Measurements from ENCODE around the gene TMEM247. TPM values are rescaled to one million over a fixed set of nuclear protein-coding genes. Genes with fewer than 3 reads are reported as not detected.
A peak's percentile ranks its signal among the peaks of the same experiment; 100 is the strongest.

The TMEM247 gene
- total and polyA plus RNA-seq, 2 of the 8 experiments (the other 6 are each of a cell fraction or from before 2014, with no cell fraction given), result not detected

DNA sequence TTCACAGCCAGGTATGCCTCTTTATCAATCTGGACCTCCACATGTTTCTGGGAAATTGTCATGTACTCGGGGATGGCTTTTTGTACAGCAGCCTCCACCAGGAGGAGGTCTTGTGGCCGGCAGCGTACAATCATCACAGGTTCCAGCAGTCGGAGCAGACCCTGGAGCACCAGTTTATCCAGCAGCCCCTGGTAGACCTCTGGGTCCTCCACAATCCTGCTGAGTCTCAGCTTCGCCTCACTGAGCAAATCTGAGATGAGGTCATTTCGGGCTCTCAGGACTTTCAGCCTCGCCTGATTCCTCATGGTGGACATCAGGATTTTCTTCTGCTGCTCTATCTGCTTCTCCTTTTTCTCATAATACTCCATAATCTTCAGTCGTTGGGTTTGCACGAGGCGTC lies 32.8 kb downstream of the TMEM247 start:
- no peak overlapping the region for H2BK120ac ChIP-seq (replicated peaks; ENCODE audit: low read depth, low read length)
- no peak overlapping the region for H3K14ac ChIP-seq (ENCODE audit: insufficient read length)
- H4K5ac ChIP-seq (ENCODE audit: insufficient read length, low read depth, low read length), result no peak overlapping the region
- no peak overlapping the region for H4K8ac ChIP-seq (ENCODE audit: extremely low read depth, insufficient read depth, low read length)
- DNase-seq (ENCODE audit: low read depth in 1 of 2, low spot score in 2 of 2) (peak in 1 of 2 experiments; percentile 17), FAIRE-seq (no peak)
- H2AK5ac ChIP-seq (ENCODE audit: low read depth, low read length), result no peak overlapping the region
- no peak overlapping the region for H3K18ac ChIP-seq (ENCODE audit: extremely low read depth, low read length)
- H3K79me2 ChIP-seq (ENCODE audit: control insufficient read depth in 1 of 2, insufficient read depth in 2 of 2, low read length in 2 of 2), result no peaks in the 10 kb centered on the region
- no peak overlapping the region for H2BK20ac ChIP-seq (ENCODE audit: low read length)
- H2BK12ac ChIP-seq (ENCODE audit: low read depth, low read length), result no peak overlapping the region
- H3K23me2 ChIP-seq (ENCODE audit: low read depth, low read length), result no peaks in the 10 kb centered on the region
- no peak overlapping the region for H3K56ac ChIP-seq (replicated peaks; ENCODE audit: insufficient read length, low read depth, low read length)
- CTCF ChIA-PET (ENCODE audit: partially characterized antibody), result no interaction called here
- H3K27me3 ChIP-seq (replicated peaks in 1 of 4; ENCODE audit: control insufficient read depth in 3 of 4, extremely low read depth in 1 of 4, insufficient read depth in 3 of 4, low read length in 3 of 4), result no peaks in the 10 kb centered on the region
- H3K9me3 ChIP-seq (ENCODE audit: insufficient read depth in 2 of 2, low read depth in 1 of 2, low read length in 1 of 2), result no peaks in the 10 kb centered on the region
- 95% methylated on average over 10 of the region's 10 CpGs; no CpG with 5 or more reads in 1 of the 2 experiments for WGBS, 2 experiments (ENCODE audit: extremely low coverage in 1 of 2, insufficient coverage in 1 of 2, insufficient read length in 1 of 2, insufficient replicate concordance in 2 of 2, low coverage in 1 of 2, low lambda C conversion rate in 2 of 2, missing lambda C conversion rate in 1 of 2)
- TF ChIP-seq EP300 (IDR thresholded peaks at IDR 0.05; ENCODE audit: borderline replicate concordance in 1 of 2, low read depth in 2 of 2, low read length in 2 of 2) (no peak), HDAC6 (IDR thresholded peaks at IDR 0.05; ENCODE audit: low read depth, low read length) (no peak), CREB1 (IDR thresholded peaks at IDR 0.05) (no peak), SP4 (IDR thresholded peaks at IDR 0.05; ENCODE audit: low read length) (no peak), SAP30 (IDR thresholded peaks at IDR 0.05; ENCODE audit: insufficient read depth, insufficient replicate concordance, low read length) (no peak), SIRT6 (IDR thresholded peaks at IDR 0.05; ENCODE audit: low read length) (no peak), FOSL1 (IDR thresholded peaks at IDR 0.05; ENCODE audit: insufficient read depth, low read depth, low read length) (no peak), ZNF274 (IDR thresholded peaks at IDR 0.05; ENCODE audit: borderline replicate concordance, extremely low read depth, low read length) (no peak), CBX8 (IDR thresholded peaks at IDR 0.05; ENCODE audit: borderline replicate concordance, low read depth, low read length) (no peak), JUND (IDR thresholded peaks at IDR 0.05; ENCODE audit: low read length) (no peak), GTF2F1 (IDR thresholded peaks at IDR 0.05; ENCODE audit: borderline replicate concordance, low read depth, low read length) (no peak), RFX5 (IDR thresholded peaks at IDR 0.05; ENCODE audit: borderline replicate concordance, low read depth, low read length) (no peak)
- no peaks in the 10 kb centered on the region; a peak in 1 of 8 replicates for H3K36me3 ChIP-seq (ENCODE audit: control insufficient read depth in 2 of 4, insufficient read depth in 4 of 4, low read length in 3 of 4)
- no peak overlapping the region for H3K4me2 ChIP-seq (ENCODE audit: insufficient read depth in 1 of 2, low read depth in 2 of 2, low read length in 2 of 2)
- H3K4me1 ChIP-seq (replicated peaks in 1 of 4; ENCODE audit: control insufficient read depth in 3 of 4, insufficient read depth in 4 of 4, low read length in 3 of 4), result no peaks in the 10 kb centered on the region
- H4K20me1 ChIP-seq (replicated peaks in 1 of 2; ENCODE audit: control insufficient read depth in 1 of 2, insufficient read depth in 2 of 2, low read length in 2 of 2), result no peaks in the 10 kb centered on the region
- H2BK5ac ChIP-seq (ENCODE audit: low read depth, low read length), result no peak overlapping the region
- no peak overlapping the region for H3K4me3 ChIP-seq (ENCODE audit: extremely low read depth in 1 of 4, insufficient read depth in 2 of 4, low read depth in 3 of 4, low read length in 4 of 4)
- POLR2A ChIA-PET (ENCODE audit: partially characterized antibody), result no interaction called here
- H3K27ac ChIP-seq (ENCODE audit: low read depth, low read length), result no peak overlapping the region
- no peak overlapping the region for H3K23ac ChIP-seq (ENCODE audit: insufficient read length)
- H3K79me1 ChIP-seq (ENCODE audit: low read depth, low read length), result no peaks in the 10 kb centered on the region
- H3K4ac ChIP-seq (replicated peaks; ENCODE audit: insufficient read length, low read depth, low read length), result no peak overlapping the region
- H2BK15ac ChIP-seq (ENCODE audit: low read length), result no peak overlapping the region
- H3K9ac ChIP-seq (replicated peaks in 1 of 4; ENCODE audit: extremely low read depth in 1 of 4, low read depth in 3 of 4, low read length in 3 of 4), result no peak overlapping the region
- H4K91ac ChIP-seq (replicated peaks; ENCODE audit: insufficient read length, low read length), result no peak overlapping the region
- no peak overlapping the region for H2AFZ ChIP-seq (ENCODE audit: low read length)

All from H1 (cell line).